NT2/D1 (cell line): ENCODE results near the gene LSP1.

Experiments
- DNase-seq: peaks from one replicate; pipeline ENCODE4 v3.0.0-alpha.2; 2011; ENCODE audit warnings: low read depth, low spot score
- H3K27me3 ChIP-seq: 2 replicates; pipeline ENCODE4 v1.6.0; 2011; ENCODE audit warnings: mild to moderate bottlenecking; ENCODE audit not compliant: insufficient read length, insufficient read depth
- H3K36me3 ChIP-seq: 2 replicates; pipeline ENCODE4 v1.6.1; 2011; ENCODE audit warnings: mild to moderate bottlenecking, low read length, mixed read lengths; ENCODE audit not compliant: insufficient read depth, insufficient read length
- H3K4me1 ChIP-seq: 2 replicates; pipeline ENCODE4 v1.5.1; 2011; ENCODE audit not compliant: insufficient read depth, insufficient read length
- H3K4me3 ChIP-seq: 2 replicates; pipeline ENCODE4 v1.5.1; 2011; ENCODE audit warnings: low read depth; ENCODE audit not compliant: insufficient read length
- H3K9ac ChIP-seq: 2 replicates; pipeline ENCODE4 v1.6.0; 2011; ENCODE audit warnings: low read depth; ENCODE audit not compliant: insufficient read length
- H3K9me3 ChIP-seq: 2 replicates; pipeline ENCODE4 v1.5.1; 2011; ENCODE audit warnings: mild to moderate bottlenecking, low read length; ENCODE audit not compliant: insufficient read depth
- SUZ12 ChIP-seq: IDR thresholded peaks from 2 replicates; pipeline ENCODE4 v1.6.1; 2011; ENCODE audit not compliant: insufficient read length, insufficient read depth; ENCODE audit errors: extremely low read depth
- YY1 ChIP-seq: IDR thresholded peaks from 2 replicates; pipeline ENCODE4 v1.6.1; 2011; ENCODE audit not compliant: insufficient read length, insufficient read depth
- ZNF274 ChIP-seq: IDR thresholded peaks from 2 replicates; pipeline ENCODE4 v1.6.1; 2011; ENCODE audit warnings: mild to moderate bottlenecking, low read depth, low read length

The LSP1 gene

GRCh38 chr11:1835671-1836010, 17.2 kb upstream of the LSP1 start:
- Histone ChIP-seq H3K4me1 (peaks cover 13% of the 10 kb centered on the region), H3K9ac (no peak overlapping the region), H3K36me3 (no peaks in the 10 kb centered on the region), H3K4me3 (no peak overlapping the region), H3K9me3 (no peaks in the 10 kb centered on the region), H3K27me3 (peaks cover 9% of the 10 kb centered on the region)
- DNase-seq: no peak
- no peak for TF ChIP-seq SUZ12
- no peak for TF ChIP-seq ZNF274
- TF ChIP-seq YY1: no peak

GRCh38 chr11:1836011-1836945, 16.6 kb upstream of the LSP1 start:
- peaks cover 9% of the 10 kb centered on the region for H3K27me3 ChIP-seq
- no peaks in the 10 kb centered on the region for H3K9me3 ChIP-seq
- H3K4me1 ChIP-seq: peaks cover 12% of the 10 kb centered on the region
- DNase-seq: no peak
- TF ChIP-seq YY1: no peak
- TF ChIP-seq ZNF274: no peak
- TF ChIP-seq SUZ12: no peak
- no peaks in the 10 kb centered on the region for H3K36me3 ChIP-seq
- H3K9ac ChIP-seq: no peak overlapping the region
- H3K4me3 ChIP-seq: no peak overlapping the region

GRCh38 chr11:1837171-1838076, 15.5 kb upstream of the LSP1 start:
- Histone ChIP-seq H3K4me1 (peaks cover 12% of the 10 kb centered on the region), H3K4me3 (no peak overlapping the region), H3K27me3 (peaks cover 9% of the 10 kb centered on the region), H3K9me3 (no peaks in the 10 kb centered on the region), H3K9ac (peak overlapping the region; percentile 42), H3K36me3 (no peaks in the 10 kb centered on the region)
- peak; percentile 35 for DNase-seq
- TF ChIP-seq SUZ12 (no peak), ZNF274 (no peak), YY1 (no peak)

GRCh38 chr11:1838077-1838425, 14.8 kb upstream of the LSP1 start:
- Histone ChIP-seq H3K4me3 (no peak overlapping the region), H3K36me3 (no peaks in the 10 kb centered on the region), H3K9ac (peak overlapping the region; percentile 6), H3K4me1 (peaks cover 11% of the 10 kb centered on the region), H3K9me3 (no peaks in the 10 kb centered on the region), H3K27me3 (peaks cover 5% of the 10 kb centered on the region)
- no peak for DNase-seq
- TF ChIP-seq YY1 (no peak), ZNF274 (no peak), SUZ12 (no peak)

- H3K27me3 ChIP-seq: no peaks in the 10 kb centered on the region
- H3K4me1 ChIP-seq: peaks cover 9% of the 10 kb centered on the region
- H3K36me3 ChIP-seq: no peaks in the 10 kb centered on the region
- no peak for DNase-seq
- H3K9me3 ChIP-seq: no peaks in the 10 kb centered on the region
- H3K4me3 ChIP-seq: no peak within 1 kb of the TSS
- TF ChIP-seq YY1 (no peak), ZNF274 (no peak), SUZ12 (no peak)
- H3K9ac ChIP-seq: peak within 1 kb of the TSS; percentile 42
These were observed 14.3 kb upstream of the LSP1 start, which contains the start of gene TNNI2 for GRCh38 chr11:1838426-1839144. Gene TNNI2, plus strand, starts transcription at chr11:1838981. Its CDS starts 716 bp downstream, at chr11:1839697.

GRCh38 chr11:1839204-1839923, 13.5 kb upstream of the LSP1 start:
- no peaks in the 10 kb centered on the region for H3K36me3 ChIP-seq
- no peaks in the 10 kb centered on the region for H3K27me3 ChIP-seq
- DNase-seq: no peak
- no peak overlapping the region for H3K9ac ChIP-seq
- H3K4me3 ChIP-seq: no peak overlapping the region
- no peaks in the 10 kb centered on the region for H3K9me3 ChIP-seq
- H3K4me1 ChIP-seq: peaks cover 9% of the 10 kb centered on the region
- no peak for TF ChIP-seq SUZ12
- TF ChIP-seq YY1: no peak
